Choroid plexus epithelial cell (primary cell): ENCODE measurements around the gene IRX4.

ENCODE experiments used
- DNase-seq: peaks from one replicate; pipeline ENCODE4 v3.0.0-alpha.2; 2010; ENCODE audit warnings: low read depth
- H3K4me3 ChIP-seq: 2 replicates; pipeline ENCODE4 v1.5.1; 2011; ENCODE audit warnings: low read depth, mild to moderate bottlenecking, control low read depth, low read length, moderate library complexity
- CTCF ChIP-seq: conservative IDR thresholded peaks from 2 replicates; pipeline ENCODE4 v1.5.1; 2011; ENCODE audit warnings: low read depth, mild to moderate bottlenecking, control low read depth, inconsistent platforms, low read length, moderate library complexity

Gene IRX4

GRCh38 chr5:1881731-1882336, 891 bp downstream of the IRX4 start:
- H3K4me3 ChIP-seq, result no peak overlapping the region
- DNase-seq, result no peak
- no peak for TF ChIP-seq CTCF

GRCh38 chr5:1881098-1881572, 1.6 kb downstream of the IRX4 start:
- no peak for TF ChIP-seq CTCF
- DNase-seq, result no peak
- no peak overlapping the region for H3K4me3 ChIP-seq

- no peak for TF ChIP-seq CTCF
- DNase-seq, result no peak
- H3K4me3 ChIP-seq, result no peak overlapping the region
These were observed 2.2 kb downstream of the IRX4 start for GRCh38 chr5:1880377-1881025.

GRCh38 chr5:1879292-1880263, 3.1 kb downstream of the IRX4 start:
- no peak for DNase-seq
- no peak overlapping the region for H3K4me3 ChIP-seq
- no peak for TF ChIP-seq CTCF

- no peak for TF ChIP-seq CTCF
- DNase-seq, result no peak
- H3K4me3 ChIP-seq, result no peak overlapping the region
These were observed 4.5 kb downstream of the IRX4 start for GRCh38 chr5:1878050-1878849.
